GM12875 (cell line): Measurements from ENCODE around the gene CNTNAP2.

Experiments
- H3K4me3 ChIP-seq: one replicate; pipeline ENCODE4 v1.5.1; 2011; ENCODE audit warnings: low read depth, low read length, control low read depth
- TF ChIP-seq, protein P1 (sequence below): IDR thresholded peaks from 2 replicates; pipeline ENCODE4 v1.5.1; 2011; ENCODE audit warnings: low read depth, mild to moderate bottlenecking, control low read depth, inconsistent platforms, low read length, moderate library complexity, borderline replicate concordance; ENCODE audit not compliant: insufficient read depth

CNTNAP2 gene

DNA sequence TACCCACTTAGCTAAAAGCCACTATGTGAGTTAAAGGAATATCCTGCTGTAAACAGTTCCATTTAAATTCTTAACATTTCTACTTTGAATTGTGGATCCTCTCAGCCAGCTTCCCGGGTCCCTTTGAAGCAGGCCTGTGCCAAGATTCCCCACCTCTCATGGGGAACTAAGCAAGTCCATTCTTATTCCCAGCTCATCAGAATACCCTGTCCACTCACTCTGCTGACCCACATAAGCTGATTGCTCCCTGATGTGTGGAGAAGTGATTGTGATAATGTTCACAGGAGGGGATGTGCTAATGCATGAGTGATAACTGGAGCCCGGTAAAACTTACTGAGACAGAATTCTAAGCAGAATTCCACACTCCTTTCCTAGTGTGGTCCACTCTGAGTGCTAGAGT is 709.7 kb downstream of the CNTNAP2 start:
- TF ChIP-seq, protein P1, sequence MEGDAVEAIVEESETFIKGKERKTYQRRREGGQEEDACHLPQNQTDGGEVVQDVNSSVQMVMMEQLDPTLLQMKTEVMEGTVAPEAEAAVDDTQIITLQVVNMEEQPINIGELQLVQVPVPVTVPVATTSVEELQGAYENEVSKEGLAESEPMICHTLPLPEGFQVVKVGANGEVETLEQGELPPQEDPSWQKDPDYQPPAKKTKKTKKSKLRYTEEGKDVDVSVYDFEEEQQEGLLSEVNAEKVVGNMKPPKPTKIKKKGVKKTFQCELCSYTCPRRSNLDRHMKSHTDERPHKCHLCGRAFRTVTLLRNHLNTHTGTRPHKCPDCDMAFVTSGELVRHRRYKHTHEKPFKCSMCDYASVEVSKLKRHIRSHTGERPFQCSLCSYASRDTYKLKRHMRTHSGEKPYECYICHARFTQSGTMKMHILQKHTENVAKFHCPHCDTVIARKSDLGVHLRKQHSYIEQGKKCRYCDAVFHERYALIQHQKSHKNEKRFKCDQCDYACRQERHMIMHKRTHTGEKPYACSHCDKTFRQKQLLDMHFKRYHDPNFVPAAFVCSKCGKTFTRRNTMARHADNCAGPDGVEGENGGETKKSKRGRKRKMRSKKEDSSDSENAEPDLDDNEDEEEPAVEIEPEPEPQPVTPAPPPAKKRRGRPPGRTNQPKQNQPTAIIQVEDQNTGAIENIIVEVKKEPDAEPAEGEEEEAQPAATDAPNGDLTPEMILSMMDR, result no peak
- no peak overlapping the region for H3K4me3 ChIP-seq

GRCh38 chr7:146830686-146831085 is 714.1 kb downstream of the CNTNAP2 start:
- H3K4me3 ChIP-seq, result no peak overlapping the region
- TF ChIP-seq, protein P1, result no peak

- TF ChIP-seq, protein P1, result no peak
- H3K4me3 ChIP-seq, result no peak overlapping the region
Observed at GRCh38 chr7:146831875-146832274, 715.3 kb downstream of the CNTNAP2 start.

GRCh38 chr7:146844405-146844804 is 727.8 kb downstream of the CNTNAP2 start:
- TF ChIP-seq, protein P1, result no peak
- H3K4me3 ChIP-seq, result no peak overlapping the region

- H3K4me3 ChIP-seq, result no peak overlapping the region
- TF ChIP-seq, protein P1, result no peak
Observed at GRCh38 chr7:146858690-146859089, 742.1 kb downstream of the CNTNAP2 start.

- TF ChIP-seq, protein P1, result no peak
- no peak overlapping the region for H3K4me3 ChIP-seq
Observed at GRCh38 chr7:146861701-146862100, 745.1 kb downstream of the CNTNAP2 start.

DNA sequence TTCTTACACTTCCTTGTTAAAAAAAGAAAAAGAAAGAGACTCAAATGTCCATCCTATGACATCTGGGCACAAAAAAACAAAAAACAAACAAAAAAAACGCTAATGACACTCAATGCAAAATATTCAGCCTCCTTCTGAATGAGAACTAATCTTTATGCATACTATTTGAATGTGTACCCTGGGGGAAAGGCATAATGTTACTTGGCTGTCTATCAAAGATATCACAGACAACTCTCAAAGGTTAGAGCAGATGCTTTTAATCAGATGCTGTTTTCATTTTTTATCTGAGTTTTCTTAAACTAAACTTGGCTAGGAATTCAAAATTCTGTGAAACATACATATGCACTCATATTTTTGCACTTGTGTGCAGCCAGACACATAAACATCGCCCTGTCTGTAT is 745.8 kb downstream of the CNTNAP2 start:
- H3K4me3 ChIP-seq, result no peak overlapping the region
- TF ChIP-seq, protein P1, result no peak
